HG03139 (cell line): ENCODE results near the gene MRRF.

Experiments
- ATAC-seq: cut with Tn5 transposase; IDR thresholded peaks from one replicate; pipeline ENCODE4 v1.9.1; 2021; ENCODE audit not compliant: unreplicated experiment

The MRRF gene, protein sequence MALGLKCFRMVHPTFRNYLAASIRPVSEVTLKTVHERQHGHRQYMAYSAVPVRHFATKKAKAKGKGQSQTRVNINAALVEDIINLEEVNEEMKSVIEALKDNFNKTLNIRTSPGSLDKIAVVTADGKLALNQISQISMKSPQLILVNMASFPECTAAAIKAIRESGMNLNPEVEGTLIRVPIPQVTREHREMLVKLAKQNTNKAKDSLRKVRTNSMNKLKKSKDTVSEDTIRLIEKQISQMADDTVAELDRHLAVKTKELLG

DNA sequence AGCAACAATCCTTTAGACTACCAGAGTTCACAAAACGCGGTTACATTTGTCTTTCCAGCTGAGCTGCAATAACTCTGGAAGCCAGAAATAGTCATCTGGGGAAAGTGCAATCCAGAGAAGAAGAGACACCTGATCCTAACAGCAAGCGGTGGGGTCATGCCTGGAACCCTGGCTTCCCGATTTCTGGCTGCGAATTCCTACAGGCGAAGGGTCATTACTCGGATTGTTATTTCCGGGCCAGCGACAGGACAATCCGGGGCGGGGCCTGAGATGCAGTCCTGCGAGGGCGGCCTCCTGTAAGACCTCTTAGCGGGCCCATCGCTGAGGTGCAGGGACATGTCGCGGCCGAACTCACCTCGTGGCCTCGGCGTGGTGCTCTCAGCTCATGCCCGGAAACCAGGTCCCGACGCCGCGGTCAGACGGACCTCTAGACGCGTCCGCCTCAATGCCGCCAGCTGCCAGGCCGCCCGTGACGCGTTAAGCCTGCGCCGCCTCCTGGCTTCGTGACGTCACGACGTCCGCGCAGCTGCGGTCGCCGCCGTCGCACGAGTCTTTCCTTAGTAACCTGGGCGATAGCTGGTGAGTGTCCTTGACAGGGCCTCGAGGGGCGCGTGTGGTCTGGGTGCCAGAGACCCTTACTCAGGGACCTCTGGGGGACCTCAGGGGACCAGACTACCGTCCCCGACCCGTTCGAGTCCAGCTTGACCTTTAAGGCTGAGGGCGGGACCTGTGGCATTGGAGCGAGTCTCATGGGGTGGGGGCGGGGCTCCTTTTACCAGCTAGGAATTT, at the start of gene MRRF, which contains the start of gene RBM18:
Gene MRRF (plus strand): TSS at position 523 of the 789 bp plus-strand sequence. CDS start 6,010 bp downstream, outside the sequence.
Gene RBM18 (minus strand): TSS at position 481 of the 789 bp plus-strand sequence. CDS start 3,348 bp downstream, outside the sequence.
- peak; percentile 85 for ATAC-seq

DNA sequence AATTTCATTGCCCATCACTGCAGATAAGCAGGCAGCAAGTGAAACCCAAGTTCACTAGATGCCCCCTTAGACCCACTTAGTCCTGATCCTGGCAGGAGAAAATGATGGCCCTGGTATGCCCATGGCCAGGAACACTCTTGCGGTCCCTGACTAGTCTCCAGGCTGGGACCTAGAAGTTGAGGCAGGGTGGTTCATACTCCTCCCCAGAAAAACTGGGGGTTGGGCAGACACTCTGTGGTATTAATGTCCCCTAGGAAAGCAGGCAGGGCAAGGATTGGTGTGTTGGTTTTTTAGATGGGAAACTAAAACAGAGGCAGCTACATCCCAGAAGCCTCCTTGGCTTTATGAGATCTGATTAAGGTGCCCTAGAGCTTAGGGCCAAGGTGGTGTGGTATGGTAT, 49.0 kb upstream of the MRRF start:
- no peak for ATAC-seq

GRCh38 chr9:122216138-122216797, 48.4 kb upstream of the MRRF start:
- ATAC-seq: no peak

GRCh38 chr9:122216798-122217418, 47.8 kb upstream of the MRRF start:
- no peak for ATAC-seq

GRCh38 chr9:122217640-122218039, 47.0 kb upstream of the MRRF start:
- ATAC-seq: no peak

DNA sequence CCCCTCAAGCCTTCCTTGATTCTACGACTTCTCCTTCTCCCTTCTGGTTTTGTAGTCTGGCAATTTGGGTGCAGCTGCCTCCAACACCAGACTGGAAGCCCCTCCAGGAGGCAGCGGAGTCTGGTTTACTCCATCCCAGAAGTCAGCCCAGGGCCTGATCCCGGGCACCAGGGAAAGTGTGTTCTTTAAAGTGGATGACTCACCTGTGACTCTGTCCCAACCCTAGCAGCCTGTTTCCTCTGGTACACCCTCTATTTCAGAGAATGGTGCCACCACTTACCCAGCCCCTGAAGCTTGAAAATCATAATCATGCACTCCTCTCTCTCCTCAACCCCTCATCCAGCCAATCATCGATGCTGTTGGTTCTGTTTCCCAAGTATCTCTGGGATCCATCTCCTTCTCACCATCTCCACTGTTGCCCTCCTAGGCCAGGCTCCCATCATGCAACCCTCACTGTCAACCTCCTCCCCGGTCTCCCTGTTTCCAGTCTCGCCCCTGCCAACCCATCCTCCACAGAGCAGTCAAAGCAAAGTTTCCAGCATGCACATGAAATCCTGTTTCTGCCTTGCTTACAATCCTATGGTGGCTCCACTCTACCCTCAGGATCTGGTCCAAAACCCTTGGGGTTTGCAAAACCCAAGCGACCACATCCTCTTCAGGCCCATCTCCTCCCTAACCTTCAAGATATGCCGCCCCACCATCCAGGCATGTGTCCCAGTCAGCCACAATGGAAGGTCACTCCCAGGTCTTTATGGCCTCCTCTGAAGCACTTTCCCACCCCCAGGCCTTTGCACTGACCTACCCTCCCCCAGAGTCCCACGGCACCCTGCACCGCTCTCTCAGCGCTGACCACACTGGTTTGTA, 46.4 kb upstream of the MRRF start:
- ATAC-seq: no peak

DNA sequence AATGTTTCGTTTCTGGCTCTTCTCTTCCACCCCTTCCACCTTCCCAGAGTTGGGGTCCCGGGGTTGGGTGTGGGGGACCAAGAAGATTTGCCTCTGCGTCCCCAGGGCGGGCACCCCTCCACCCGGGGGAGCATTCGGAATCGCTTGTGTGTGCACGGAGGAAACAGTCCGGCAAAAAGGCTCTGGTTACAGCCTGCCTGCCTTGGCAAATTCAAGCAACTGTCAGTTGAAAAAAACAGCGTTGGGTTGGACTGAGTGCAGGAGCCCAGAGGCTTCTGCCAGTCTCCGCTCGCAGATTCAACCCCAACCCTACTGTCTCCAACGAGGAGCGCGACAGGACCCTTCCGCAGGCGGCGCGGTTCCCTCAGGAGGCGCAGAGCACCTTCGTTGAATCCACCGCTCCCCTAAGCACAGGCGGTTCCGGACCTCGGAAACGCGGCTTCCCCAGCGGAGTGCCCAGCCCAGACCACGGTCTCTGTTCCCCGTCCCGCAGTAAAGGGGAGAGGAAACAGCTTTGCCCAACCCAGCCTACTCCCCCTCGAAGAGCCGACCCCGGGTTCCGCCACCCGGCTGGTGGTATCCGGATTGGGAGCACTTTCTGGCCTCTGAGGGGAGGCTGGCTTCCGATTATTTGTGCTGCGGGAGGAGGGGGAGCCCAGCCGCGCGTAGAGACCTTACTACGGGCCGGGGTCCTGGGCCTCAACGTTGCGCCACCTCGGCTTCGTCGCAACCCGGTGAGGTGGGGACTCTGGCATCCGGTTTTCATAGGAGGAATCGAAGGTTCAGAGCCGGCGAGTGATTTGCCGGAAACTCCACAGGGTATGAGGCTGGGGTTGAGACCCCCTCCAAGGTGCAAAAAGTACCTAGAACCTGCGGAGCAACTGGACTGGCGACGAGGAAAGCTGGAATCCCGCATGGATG, 45.5 kb upstream of the MRRF start:
- no peak for ATAC-seq

GRCh38 chr9:122219856-122220672, 44.6 kb upstream of the MRRF start:
- no peak for ATAC-seq

DNA sequence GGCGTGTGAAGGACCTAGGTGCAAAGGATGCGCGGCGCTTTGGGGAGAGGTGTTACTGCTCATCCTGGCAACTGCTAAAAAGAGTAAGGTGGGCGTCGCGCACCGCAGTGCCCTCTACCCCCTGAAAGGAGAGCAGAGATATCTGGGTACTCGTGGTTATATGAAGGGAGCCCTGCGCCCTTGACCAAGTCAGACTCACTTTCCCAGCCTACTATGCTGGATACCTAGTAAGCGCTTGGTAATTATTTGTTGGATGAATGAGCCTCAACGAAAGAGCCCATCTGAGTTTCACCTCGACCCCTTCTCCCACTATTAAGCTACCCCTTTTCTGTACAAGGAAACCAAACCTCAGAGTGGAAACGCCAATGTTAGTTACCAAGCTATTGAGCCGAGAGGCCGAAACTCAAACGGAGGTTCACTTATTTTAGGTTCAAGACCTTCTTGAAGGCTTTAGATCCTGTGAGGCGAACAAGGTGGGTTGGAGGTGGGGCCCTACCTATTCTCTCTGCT, 44.0 kb upstream of the MRRF start:
- no peak for ATAC-seq

- no peak for ATAC-seq
Observed at GRCh38 chr9:122221183-122221811, 43.4 kb upstream of the MRRF start.

- no peak for ATAC-seq
Observed at GRCh38 chr9:122222791-122223190, 41.9 kb upstream of the MRRF start.

DNA sequence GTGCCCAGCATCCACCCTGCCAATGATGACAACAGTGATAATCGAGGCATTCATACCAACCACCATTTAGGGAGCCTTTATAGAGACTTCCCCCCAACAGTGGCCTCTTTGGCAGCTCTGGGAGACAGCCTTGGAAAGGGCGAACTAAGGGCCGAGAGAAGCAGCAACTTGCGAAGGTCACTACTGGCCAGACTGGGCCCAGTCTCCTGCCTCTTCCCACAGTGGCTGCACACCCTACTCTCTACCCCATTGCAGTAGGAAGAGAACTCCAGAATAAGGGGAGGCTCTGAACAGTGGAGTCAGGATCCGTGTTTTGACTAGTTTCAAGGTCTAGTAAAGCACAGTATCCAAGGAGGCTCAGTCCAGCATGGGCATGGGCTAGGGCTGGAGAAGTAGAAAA, 41.2 kb upstream of the MRRF start:
- ATAC-seq: no peak

GRCh38 chr9:122225312-122226141, 39.2 kb upstream of the MRRF start:
- no peak for ATAC-seq

DNA sequence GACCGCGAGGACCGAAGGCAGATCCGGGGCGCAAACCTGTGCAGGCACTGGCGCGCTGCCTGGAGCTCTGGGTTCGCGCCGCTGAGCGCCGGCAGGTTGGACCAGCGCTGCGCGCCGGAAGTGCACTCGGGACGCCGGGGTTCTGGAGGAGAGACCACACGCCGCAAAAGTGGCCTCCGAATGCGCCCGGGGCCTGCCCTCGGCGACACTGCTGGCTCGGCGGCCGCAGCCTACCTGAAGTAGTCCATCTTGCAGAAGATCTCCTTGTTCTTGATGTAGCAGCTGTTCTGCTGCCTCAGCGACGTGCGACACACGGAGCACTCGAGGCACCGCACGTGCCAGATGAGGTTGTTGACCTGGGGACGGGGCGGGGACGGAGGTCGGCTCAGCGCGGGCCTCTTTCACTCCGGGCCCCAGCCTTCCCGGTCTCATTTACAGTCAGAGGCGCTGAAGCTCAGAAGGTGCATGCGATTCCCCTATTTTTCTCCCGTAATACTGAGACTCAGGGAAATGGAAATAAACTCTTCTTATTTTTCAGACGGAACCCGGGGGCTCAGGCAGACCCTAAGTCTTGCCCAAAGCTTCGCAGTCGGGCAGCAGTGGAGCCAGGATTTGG, 38.4 kb upstream of the MRRF start:
- ATAC-seq: no peak

DNA sequence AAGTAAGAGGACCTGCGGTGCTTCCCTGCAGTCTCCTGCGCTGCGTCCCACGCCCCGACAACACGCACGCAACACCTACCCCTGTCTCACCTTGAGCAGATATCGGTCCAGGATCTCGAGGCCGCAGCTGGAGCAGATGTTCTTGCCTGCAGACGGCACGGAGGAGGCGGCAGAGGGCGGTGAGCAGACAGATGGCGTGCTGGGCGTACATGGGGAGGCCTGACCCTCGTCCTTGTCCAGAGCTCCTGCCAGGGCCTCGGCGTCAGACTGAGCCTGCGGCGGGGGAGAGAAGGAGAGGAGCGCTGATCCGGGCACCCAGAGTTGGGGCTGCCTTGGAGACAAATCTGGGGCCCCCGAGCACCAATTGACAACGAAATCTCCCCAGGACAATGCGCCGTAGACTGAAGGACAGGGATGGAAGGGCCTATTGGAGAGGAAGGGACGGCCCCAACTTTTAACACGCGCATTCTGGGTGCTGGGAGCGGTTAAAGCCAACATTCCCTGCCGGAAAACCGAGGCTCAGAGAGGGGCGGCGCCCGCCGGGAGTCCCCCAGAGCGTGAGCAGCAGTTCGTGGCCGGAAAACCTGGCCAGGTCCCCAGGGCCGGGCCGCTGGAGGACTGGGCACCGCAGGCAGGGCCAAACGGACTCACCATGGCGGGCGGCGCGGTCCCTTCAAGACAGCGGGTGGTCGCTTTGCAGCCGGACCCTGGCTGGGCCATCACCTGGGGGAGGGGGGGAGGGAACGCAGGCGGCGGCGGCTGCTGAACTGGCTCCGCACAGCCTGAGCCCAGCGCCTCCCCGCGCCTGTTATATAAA, 37.7 kb upstream of the MRRF start:
- no peak for ATAC-seq

GRCh38 chr9:122227575-122227900, 37.1 kb upstream of the MRRF start:
- ATAC-seq: no peak
